Activated CD4-positive, alpha-beta T cell treated with anti-CD3 and anti-CD28 coated beads, Interleukin-2, amount 50 U/mL, for 24 hours (primary cell): ENCODE results near the gene ASB9.
"Not testable (repeated sequence)": the region's sequence is repeated elsewhere in the genome, so short reads cannot be mapped to it uniquely, and the experiment has no call there.

Experiments
- DNase-seq, 2 donors: peaks; one replicate each; pipeline ENCODE4 v3.0.0-alpha.2; 2020; ENCODE audit warnings: low read depth in 1 of 2, low spot score in 1 of 2

ASB9 gene, protein sequence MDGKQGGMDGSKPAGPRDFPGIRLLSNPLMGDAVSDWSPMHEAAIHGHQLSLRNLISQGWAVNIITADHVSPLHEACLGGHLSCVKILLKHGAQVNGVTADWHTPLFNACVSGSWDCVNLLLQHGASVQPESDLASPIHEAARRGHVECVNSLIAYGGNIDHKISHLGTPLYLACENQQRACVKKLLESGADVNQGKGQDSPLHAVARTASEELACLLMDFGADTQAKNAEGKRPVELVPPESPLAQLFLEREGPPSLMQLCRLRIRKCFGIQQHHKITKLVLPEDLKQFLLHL

GRCh38 chrX:15269618-15270521 is at the start of gene ASB9:
Gene ASB9 (minus strand): TSS chrX:15270083. CDS start chrX:15269874, 209 bp downstream.
- DNase-seq = no peak

DNA sequence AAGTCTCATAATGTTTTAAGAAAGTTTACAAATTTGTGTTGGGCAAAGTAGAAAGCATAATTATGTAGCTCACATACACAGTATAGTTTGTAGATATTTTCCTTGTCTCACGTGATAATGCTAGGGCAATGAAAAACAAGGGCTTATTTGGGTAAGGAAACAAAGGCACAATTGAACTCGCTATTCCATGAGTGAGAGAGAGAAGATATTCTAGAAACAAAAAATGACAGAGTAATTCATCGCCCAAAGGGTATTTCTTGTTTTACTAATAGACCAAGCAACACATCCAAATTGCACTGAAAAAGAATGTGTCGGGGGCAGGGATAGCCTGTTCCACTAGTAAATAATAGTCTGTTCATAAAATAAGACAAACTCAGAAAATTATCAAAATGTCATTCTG is 49.2 kb upstream of the ASB9 start:
- DNase-seq = no peak

DNA sequence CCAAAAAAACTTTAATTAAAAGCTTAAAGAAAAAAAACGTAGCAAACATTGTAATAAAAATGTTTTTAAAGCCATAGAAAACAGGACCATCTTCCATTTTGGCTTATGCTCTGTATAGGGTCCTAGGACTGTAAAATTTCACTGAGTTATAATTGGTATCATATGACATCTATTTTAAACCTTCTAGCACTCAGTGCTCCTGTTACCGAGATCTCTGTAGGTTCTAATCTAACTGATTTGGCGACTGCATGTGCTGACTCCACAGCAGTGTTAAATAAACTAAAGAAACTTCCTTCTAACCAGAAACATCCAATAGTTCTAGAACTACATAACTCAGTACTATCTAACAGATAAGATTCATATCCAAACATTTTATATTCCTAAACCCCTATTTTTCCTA is 45.6 kb upstream of the ASB9 start, which contains the start of gene ASB11:
TSS of gene ASB11 (minus strand) at position 132 of the 400 bp plus-strand sequence. CDS start at position 97, 35 bp downstream.
- DNase-seq = no peak

GRCh38 chrX:15314472-15314871 is 44.6 kb upstream of the ASB9 start:
- no peak for DNase-seq

DNA sequence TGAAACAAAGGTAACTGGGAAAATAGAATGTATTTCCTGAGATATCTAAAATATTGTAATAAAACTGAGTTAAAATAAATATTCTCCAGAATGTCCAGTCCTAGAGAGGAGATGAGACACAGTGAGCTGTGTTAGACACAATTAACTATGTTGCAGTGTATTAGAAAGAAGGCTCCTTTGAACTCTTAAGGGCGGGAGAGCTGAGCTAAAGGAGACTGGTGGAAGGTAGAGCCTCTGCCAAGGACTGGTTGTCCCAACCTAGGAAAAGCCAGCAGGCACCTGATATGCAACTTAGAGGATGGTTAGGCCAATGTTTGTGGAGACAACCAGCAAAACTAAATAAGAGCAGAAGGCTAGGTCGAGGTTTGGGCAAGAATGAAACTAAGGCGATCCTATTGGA is 41.2 kb upstream of the ASB9 start:
- no peak for DNase-seq

GRCh38 chrX:15310117-15310516 is 40.2 kb upstream of the ASB9 start:
- DNase-seq = no peak

DNA sequence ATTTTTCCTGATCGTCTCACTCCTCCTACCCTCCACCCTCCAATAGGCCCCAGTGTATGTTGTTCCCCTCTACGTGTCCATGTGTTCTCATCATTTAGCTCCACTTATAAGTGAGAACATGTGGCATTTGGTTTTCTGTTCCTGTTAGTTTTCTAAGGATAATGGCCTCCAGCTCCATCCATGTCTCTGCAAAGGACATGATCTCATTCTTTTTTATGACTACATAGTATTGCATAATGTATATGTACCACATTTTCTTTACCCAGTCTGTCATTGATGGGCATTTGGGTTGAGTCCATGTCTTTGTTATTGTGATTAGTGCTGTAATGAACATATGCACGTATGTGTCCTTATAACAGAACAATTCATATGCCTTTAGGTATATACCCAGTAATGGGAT is 36.0 kb upstream of the ASB9 start:
- DNase-seq = not testable (repeated sequence)

DNA sequence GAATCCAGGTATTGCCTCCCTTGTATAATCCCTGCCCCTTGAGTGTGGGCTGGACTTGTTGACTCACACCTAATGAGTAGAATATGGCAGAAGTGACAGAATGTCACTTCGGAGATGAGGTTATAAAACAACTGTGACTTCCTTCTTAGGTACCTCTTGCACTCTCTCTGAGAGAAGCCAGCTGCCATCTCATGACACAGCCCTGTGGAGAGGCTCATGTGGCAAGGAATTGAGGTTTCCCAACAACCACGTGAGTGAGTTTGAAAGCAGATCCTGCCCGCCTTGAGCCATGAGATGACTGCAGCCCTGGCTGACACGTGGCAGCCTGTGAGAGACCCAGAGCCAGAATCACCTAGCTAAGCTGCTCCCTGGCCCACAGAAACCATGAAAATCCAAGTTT is 32.0 kb upstream of the ASB9 start:
- DNase-seq = no peak

DNA sequence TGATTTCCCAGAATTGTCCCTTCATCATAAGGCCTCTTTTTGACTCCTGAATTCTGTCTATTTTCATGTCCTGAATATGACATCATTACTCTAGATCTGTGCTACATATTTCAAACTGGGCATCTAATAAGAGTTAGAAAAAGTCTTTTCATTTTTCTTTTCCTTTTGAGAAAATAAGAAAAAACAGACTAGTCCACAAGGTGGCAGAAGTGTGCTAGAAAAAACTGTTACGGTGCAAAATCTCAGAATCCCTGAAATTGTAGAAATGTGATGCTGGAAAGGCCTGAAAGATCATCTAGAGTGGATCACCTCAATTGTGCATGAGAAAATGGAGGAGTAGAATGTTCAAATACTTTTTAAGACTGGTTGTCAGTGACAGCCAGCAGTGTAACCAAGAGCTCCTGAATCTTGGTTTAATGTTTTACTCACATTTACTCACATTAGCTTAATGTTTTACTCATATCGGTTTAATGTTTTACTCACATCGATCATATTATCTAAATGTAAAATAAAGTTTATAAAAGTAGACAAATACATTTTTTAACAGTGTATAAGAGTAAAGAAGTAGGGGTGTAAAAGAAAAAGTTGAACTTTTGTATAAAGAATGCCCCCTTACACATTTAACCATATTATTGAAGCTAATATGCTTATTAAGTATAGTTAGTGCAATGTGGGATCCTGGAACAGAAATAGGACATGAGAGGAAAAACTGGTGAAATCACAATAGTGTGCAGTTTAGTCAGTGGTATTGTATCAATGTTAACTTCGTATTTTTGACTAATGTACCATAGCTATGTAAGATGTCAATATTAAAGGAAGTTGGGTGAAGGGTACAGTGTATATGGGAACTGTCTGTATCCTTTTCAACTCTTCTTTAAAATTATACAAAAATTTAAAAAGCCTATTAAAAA is 30.3 kb upstream of the ASB9 start:
- no peak for DNase-seq

GRCh38 chrX:15298780-15299179 is 28.9 kb upstream of the ASB9 start:
- DNase-seq = no peak

GRCh38 chrX:15298201-15298600 is 28.3 kb upstream of the ASB9 start:
- DNase-seq = no peak

DNA sequence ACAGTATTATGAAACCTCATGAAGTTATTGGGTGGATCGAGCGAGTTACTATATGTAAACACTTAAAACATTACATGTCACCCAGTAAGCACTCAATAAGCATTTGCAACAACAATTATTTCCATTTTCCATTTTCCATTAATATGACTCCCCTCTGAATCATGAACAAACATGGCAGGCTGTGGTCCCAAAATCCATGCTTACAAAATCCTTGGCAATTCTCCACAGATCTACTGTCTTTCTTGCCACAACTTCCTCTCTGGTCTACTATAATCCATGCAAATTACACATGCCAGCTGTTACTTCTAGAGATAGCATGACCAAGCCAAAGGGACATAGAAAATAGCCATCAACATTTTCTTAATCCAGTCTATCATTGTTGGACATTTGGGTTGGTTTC is 23.6 kb upstream of the ASB9 start:
- no peak for DNase-seq

GRCh38 chrX:15292861-15293260 is 23.0 kb upstream of the ASB9 start:
- DNase-seq = no peak

GRCh38 chrX:15277604-15278003 is 7.7 kb upstream of the ASB9 start:
- no peak for DNase-seq

DNA sequence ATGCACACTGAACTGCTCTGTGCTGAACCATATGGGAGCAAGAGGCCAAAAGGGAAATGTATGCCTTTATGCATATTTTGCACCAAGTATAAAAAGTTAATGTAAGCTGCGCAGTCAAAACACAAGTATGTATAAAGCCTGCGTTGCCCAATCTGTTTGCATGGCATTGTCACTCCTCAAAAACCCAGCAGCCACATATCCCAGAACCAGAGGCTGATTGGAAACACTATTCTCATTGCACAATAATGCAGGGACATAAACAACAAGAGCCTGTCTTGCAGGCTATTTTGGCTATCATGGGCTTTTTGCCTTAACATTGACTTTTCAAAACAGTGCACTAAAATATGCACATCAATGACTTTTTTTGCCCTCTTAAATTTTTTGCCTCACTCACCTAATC is 5.1 kb upstream of the ASB9 start:
- no peak for DNase-seq

GRCh38 chrX:15273275-15273674 is 3.4 kb upstream of the ASB9 start:
- not testable (repeated sequence) for DNase-seq

- DNase-seq = no peak
Observed at GRCh38 chrX:15271757-15272156, 1.9 kb upstream of the ASB9 start.

DNA sequence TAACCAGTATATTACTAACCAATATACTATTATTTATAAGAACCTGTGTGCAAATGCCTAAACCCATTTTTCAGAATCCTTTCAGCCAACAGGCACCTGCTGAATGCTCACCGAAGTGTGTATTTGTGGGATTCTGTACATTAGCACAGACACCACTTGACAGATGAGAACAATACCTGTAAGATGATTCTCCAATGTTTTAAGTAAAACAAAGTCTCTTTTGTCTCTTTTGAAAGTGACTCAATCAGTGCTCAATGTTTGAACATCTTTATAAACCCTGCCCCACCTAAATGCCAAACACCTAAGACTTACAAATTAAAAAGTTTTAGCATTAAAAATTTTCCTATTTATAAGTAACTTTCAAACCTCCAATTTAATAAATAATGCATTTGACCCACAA is 763 bp downstream of the ASB9 start:
- DNase-seq = no peak

DNA sequence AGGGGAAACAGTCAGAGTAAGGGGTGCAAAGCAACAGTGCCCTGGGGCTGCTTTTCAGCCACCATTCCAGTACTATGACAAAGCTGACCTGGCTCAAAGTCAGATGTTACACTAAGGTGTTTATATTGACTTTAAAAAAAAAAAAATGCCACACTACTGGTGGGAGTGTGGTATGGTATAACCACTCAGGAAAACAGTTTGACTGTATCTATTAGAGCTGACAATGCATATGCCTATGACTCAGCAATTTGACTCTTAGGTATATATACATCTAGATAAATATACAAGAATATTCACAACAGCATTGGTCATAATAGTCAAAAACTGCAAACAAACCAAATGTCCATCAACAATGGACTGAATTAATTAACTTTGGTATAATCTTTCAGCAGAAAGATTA is 15.0 kb downstream of the ASB9 start:
- DNase-seq = no peak

DNA sequence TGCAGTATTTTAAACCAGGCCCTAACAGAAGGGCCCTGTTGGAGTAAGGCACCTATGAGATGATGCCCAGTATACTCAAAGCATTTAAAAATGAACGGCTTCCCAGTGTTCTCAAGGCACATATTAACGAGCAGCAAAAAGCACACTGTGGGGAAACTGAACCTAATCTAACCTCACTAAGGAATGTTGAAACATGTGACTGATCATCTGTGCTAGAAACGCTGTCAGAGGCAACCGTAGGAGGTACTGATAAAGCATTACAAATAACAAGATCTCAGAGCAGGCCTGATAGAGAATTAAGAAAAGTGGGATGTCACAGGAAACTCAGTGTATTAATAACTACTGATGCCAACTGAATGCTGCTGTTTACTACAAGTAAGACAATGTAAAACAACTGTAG is 24.0 kb downstream of the ASB9 start:
- no peak for DNase-seq

- no peak for DNase-seq
Observed at GRCh38 chrX:15244421-15244820, 25.5 kb downstream of the ASB9 start.
